RWPE1 (cell line): ENCODE results near the gene AADAC.

Experiments used
- CTCF ChIA-PET: fragments of 350-600 bp; sonication (Branson Sonifier 250); formaldehyde crosslinking; extraction: SDS; loops from one replicate; lab custom pipeline; 2021; lab: Yijun Ruan, JAX
- POLR2A ChIA-PET: fragments of 400-600 bp; formaldehyde crosslinking; extraction: SDS; loops from one replicate; lab custom pipeline; 2020; ENCODE audit warnings: antibody characterized with exemption; ENCODE audit not compliant: low non-redundant PET; lab: Yijun Ruan, JAX
- DNase-seq: peaks from one replicate; pipeline ENCODE4 v3.0.0; 2012; ENCODE audit warnings: low spot score
- H3K27ac ChIP-seq: fragments of 450-650 bp; 2 replicates; pipeline ENCODE4 v1.5.1; 2017
- TF ChIP-seq, protein P1 (sequence below): fragments of 450-650 bp; conservative IDR thresholded peaks from 2 replicates; pipeline ENCODE4 v1.5.1; 2017; ENCODE audit warnings: low read depth, mild to moderate bottlenecking

The AADAC gene

GRCh38 chr3:151770956-151771355 is 43.0 kb upstream of the AADAC start:
- H3K27ac ChIP-seq = peak overlapping the region; percentile 83
- CTCF ChIA-PET = no interaction called here
- TF ChIP-seq, protein P1, sequence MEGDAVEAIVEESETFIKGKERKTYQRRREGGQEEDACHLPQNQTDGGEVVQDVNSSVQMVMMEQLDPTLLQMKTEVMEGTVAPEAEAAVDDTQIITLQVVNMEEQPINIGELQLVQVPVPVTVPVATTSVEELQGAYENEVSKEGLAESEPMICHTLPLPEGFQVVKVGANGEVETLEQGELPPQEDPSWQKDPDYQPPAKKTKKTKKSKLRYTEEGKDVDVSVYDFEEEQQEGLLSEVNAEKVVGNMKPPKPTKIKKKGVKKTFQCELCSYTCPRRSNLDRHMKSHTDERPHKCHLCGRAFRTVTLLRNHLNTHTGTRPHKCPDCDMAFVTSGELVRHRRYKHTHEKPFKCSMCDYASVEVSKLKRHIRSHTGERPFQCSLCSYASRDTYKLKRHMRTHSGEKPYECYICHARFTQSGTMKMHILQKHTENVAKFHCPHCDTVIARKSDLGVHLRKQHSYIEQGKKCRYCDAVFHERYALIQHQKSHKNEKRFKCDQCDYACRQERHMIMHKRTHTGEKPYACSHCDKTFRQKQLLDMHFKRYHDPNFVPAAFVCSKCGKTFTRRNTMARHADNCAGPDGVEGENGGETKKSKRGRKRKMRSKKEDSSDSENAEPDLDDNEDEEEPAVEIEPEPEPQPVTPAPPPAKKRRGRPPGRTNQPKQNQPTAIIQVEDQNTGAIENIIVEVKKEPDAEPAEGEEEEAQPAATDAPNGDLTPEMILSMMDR = no peak
- DNase-seq = no peak
- POLR2A ChIA-PET = no interaction called here

DNA sequence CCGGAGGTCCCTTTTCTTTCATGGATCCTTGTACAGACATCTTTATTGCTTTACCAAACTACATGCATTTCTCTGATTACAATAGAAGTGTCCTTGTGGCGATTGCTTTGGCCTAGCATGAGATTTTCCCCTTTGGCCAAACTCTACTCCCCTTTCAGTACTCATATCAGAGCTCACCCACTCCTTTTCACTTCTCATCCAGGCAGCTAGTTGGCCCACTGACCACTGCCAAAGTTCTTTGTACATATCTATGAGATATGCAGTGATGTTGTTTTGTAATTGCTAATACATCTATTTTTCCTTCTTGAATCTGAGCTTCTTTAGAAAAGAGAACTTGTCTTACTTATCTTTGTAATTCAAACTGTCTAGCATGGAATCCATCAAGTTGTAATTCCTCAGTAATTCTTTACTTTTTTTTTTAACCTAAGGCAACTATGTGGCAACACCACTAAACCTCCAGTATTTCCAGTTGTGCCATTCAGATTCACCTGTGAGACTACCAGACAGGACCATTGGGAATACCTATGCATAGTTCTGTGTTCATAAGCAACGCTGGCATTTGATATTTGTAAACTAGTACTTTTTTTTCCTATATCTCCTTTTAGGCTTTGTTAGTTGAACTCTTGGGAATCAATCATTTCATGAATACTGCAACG is 41.0 kb upstream of the AADAC start:
- TF ChIP-seq, protein P1 = no peak
- ChIA-PET POLR2A (no interaction called here), CTCF (interaction anchor here (0.5 to 0.7 kb wide), 3 partner anchors 37 to 1035 kb away, joined by 3 to 5 read pairs (median 4); no protein-coding TSS in a partner anchor)
- no peak overlapping the region for H3K27ac ChIP-seq
- DNase-seq = no peak

GRCh38 chr3:151774235-151774634 is 39.7 kb upstream of the AADAC start:
- POLR2A ChIA-PET = no interaction called here
- no peak overlapping the region for H3K27ac ChIP-seq
- CTCF ChIA-PET = no interaction called here
- DNase-seq = no peak
- TF ChIP-seq, protein P1 = no peak

DNA sequence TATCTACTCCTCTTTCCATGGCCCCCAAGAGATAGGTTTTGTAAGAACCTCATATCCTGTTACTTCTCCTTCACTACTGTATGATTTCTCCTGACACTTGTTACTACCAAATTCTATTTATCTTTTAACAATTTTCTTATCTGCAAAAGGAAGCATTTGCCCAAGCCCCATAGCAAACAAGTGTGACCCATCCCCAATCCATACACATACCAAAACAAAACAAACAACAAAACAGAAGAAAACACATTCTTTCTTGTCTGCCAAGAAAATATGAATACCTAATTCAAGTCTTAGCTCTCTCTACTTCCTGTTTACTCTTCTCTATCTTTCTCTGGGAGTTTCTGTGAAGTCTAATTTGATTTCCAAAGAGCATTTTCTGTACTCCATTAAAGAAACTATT is 39.0 kb upstream of the AADAC start:
- no peak overlapping the region for H3K27ac ChIP-seq
- TF ChIP-seq, protein P1 = no peak
- DNase-seq = no peak
- ChIA-PET CTCF (interaction anchor here (0.6 kb wide), 1 partner anchor 8 kb away, joined by 4 read pairs; no protein-coding TSS in a partner anchor), POLR2A (no interaction called here)

DNA sequence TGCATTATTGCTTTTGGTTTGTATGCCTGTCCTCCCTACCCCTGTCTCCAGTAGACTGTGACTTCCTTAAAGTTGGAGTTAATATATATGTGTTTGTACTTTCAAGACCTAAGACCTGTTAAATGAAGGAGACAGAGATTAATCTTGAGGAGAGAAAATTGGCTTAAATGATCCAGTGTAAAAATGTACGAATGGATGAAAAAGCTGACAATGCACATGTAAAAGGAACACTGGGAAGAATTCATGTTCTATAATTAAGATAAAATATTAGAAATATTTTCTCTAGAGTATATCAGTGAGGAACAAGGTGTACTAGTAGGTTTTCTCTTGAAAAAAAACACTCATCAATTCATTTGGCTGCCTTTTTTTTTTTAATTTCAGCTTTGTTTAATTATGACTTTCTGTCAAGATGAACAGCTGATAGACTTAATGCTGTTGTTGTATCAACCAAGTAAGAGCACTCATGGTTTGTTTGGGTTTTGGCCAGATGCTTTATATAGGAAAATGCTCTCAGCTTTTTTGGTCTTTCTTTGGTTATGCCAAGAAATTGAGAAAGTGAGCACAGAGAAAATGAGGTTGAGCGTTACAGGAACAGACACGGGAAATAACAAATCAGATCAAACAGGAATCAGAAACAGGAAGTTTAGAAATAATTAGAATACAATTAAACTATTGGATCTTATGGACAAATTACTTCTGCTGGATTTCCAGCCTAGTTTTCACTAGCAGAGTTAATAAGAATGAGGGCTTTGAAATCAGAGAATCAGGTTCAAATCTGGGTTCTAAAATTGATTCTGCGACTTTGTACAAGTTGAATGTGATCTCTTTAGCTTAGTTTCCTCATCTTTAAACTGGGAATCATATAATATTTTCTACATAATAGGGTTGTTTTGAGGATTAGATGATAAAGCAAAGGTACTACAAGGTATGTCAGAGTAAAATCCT is 38.3 kb upstream of the AADAC start:
- DNase-seq = no peak
- TF ChIP-seq, protein P1 = no peak
- CTCF ChIA-PET = interaction anchor here (0.6 kb wide), 1 partner anchor 12 kb away, joined by 4 read pairs; no protein-coding TSS in a partner anchor
- POLR2A ChIA-PET = no interaction called here
- no peak overlapping the region for H3K27ac ChIP-seq

DNA sequence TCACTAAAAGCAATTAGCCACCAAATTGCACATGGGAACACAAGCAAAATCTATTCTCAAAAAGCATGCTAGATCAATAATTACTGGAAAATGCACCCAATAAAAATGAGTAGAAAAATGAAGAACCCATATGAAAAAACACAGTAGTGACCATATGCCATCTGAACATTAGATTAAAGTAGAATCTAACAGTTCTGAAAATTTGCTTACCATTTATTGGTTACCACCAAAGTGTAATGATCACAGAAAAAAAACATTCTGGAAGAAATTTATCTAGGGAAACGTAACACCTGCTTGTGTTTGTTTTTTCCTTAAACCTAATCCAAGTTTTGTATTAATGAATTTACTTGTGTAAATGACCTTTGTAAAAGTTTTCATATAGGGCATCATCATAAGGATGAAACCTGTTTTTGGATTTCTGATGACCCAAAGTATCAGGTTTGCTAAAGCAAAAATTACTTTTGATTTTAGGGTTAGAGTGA is 37.6 kb upstream of the AADAC start:
- CTCF ChIA-PET = interaction anchor here (0.5 kb wide), 1 partner anchor 667 kb away, joined by 3 read pairs; no protein-coding TSS in a partner anchor
- TF ChIP-seq, protein P1 = no peak
- no peak overlapping the region for H3K27ac ChIP-seq
- POLR2A ChIA-PET = no interaction called here
- no peak for DNase-seq
